ENCODE data around the gene SST. TPM values are rescaled to one million over a fixed set of nuclear protein-coding genes. Genes with fewer than 3 reads are reported as not detected.
A peak's percentile ranks its signal among the peaks of the same experiment; 100 is the strongest.

Gene SST
- total RNA-seq, 4 donors from 2014 or later, result 15.9 to 97.6 (median 46.5) TPM

DNA sequence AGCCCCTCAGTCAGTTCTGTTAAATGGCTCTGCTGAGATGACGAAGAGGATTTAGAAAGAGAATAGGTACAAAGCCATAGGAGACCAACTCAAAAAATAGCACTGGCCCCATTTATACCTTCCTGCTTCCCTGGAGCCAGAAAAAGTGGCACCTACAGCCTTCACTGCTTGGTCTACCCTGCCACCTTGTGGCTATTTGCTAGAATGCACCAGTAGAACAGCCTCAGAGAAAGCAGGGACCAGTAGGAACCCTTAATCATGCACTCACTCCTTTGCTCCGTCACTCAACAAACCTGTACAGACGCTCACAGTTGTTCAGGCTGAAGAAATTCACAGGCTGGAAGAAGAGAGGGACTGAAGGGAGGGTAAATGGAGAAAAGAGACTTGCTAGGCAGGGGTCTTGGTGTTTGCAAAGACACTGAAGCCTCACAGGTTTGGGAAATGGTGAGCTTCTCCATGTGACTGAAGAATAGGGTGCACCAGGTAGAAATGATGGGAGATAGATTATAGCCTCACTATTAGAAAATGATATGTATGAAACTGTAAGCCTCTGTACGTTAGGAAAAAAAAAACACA is 44.3 kb upstream of the SST start:
- Histone ChIP-seq H3K4me3 (no peak overlapping the region), H3K36me3 (no peaks in the 10 kb centered on the region), H3K4me1 (no peaks in the 10 kb centered on the region), H3K27ac (no peak overlapping the region), H3K9me3 (no peaks in the 10 kb centered on the region), H3K27me3 (no peaks in the 10 kb centered on the region)
- peak in 2 of 3 donors; percentile 64 to 91 for DNase-seq
- TF ChIP-seq POLR2A (IDR thresholded peaks at IDR 0.05), result no peak
- TF ChIP-seq, protein P1, sequence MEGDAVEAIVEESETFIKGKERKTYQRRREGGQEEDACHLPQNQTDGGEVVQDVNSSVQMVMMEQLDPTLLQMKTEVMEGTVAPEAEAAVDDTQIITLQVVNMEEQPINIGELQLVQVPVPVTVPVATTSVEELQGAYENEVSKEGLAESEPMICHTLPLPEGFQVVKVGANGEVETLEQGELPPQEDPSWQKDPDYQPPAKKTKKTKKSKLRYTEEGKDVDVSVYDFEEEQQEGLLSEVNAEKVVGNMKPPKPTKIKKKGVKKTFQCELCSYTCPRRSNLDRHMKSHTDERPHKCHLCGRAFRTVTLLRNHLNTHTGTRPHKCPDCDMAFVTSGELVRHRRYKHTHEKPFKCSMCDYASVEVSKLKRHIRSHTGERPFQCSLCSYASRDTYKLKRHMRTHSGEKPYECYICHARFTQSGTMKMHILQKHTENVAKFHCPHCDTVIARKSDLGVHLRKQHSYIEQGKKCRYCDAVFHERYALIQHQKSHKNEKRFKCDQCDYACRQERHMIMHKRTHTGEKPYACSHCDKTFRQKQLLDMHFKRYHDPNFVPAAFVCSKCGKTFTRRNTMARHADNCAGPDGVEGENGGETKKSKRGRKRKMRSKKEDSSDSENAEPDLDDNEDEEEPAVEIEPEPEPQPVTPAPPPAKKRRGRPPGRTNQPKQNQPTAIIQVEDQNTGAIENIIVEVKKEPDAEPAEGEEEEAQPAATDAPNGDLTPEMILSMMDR (IDR thresholded peaks at IDR 0.05), result peak; percentile 70 to 96 (median 91)

DNA sequence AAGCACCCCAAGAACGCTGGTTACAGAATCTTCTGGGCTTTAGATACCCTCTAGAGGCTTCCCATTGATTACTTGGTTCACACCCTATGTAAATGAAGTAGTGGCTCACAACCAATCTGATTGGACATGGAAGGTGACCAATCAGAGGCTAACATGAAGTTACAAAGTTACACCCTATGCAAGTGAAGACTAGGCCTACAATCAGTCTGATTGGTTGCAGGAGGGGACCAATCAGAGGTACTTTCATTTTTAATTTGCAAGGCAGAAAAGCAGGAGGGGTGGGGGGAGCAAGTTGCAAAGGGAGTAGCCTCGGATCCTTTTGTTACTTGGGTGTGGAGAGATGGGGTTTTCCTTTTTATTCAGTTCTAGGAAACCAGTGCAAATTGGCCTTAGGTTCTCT is 43.3 kb upstream of the SST start:
- no peaks in the 10 kb centered on the region for H3K27me3 ChIP-seq
- DNase-seq, result no peak

DNA sequence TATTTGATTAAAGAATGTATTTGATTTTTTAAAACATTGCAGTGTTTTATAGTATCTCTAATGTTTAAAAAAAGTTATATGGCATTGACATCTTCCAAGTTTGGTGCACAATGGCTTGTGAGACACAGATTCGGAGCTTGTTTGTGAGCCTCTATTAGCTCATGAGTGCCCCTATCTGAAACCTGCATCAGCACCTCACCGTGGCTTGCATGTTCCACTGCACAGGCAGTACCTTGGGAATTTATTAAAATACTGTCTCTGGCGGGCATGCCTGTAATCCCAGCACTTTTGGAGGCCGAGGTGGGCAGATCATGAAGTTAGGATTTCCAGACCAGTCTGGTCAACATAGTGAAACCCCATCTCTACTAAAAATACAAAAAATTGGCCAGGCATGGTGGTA is 39.0 kb upstream of the SST start:
- Histone ChIP-seq H3K36me3 (no peaks in the 10 kb centered on the region), H3K9me3 (no peaks in the 10 kb centered on the region), H3K27ac (no peak overlapping the region), H3K4me1 (no peaks in the 10 kb centered on the region), H3K27me3 (no peaks in the 10 kb centered on the region), H3K4me3 (no peak overlapping the region)
- TF ChIP-seq, protein P1 (IDR thresholded peaks at IDR 0.05), result no peak
- no peak for TF ChIP-seq POLR2A (IDR thresholded peaks at IDR 0.05)
- DNase-seq, result no peak

More for the DNA sequence above, 43.3 kb upstream of the SST start:
- no peaks in the 10 kb centered on the region for H3K4me1 ChIP-seq
- TF ChIP-seq POLR2A (IDR thresholded peaks at IDR 0.05), result no peak
- TF ChIP-seq, protein P1 (IDR thresholded peaks at IDR 0.05), result no peak
- H3K27ac ChIP-seq, result no peak overlapping the region
- no peaks in the 10 kb centered on the region for H3K36me3 ChIP-seq
- H3K4me3 ChIP-seq, result no peak overlapping the region
- no peaks in the 10 kb centered on the region for H3K9me3 ChIP-seq

DNA sequence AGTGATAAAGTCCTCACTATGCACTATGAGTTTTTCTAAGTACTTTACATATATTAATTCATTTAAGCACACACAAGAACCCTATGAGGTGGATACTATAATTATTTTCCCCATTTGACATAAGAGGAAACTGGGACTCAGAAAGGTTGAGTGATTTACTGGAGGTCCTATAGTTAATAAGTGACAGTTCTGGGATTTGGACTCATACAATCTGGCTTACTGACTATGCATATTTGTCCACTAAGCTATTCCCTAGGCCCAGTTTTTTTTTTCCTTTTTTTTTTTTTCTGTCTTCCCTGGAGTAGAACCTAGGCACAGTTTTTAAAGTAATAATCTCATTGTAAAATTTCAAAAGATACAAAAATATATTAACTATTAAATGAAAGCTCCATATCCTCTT is 38.5 kb upstream of the SST start:
- Histone ChIP-seq H3K27me3 (no peaks in the 10 kb centered on the region), H3K9me3 (no peaks in the 10 kb centered on the region), H3K36me3 (no peaks in the 10 kb centered on the region), H3K4me1 (no peaks in the 10 kb centered on the region), H3K4me3 (no peak overlapping the region), H3K27ac (no peak overlapping the region)
- DNase-seq, result no peak
- TF ChIP-seq POLR2A (IDR thresholded peaks at IDR 0.05), result no peak
- TF ChIP-seq, protein P1 (IDR thresholded peaks at IDR 0.05), result no peak

DNA sequence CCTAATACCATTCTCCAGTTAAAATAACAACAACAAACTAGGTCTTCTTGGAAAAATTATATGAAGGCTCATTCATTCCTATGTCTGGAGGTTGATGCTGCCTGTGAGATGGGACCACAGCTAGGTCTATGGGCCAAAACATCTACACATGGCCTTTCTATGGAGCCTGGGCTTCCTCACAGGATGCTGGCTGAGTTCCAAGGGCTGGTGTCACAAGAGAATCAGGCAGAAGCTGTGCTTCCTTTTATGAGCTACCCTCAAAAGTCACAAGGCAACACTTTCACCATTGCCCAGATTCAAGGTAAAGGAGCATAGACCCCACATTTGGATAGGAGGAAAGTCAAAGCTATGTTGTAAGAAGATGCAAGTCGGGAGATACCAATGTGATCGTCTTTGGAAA is 36.8 kb upstream of the SST start:
- TF ChIP-seq, protein P1 (IDR thresholded peaks at IDR 0.05), result no peak
- TF ChIP-seq POLR2A (IDR thresholded peaks at IDR 0.05), result no peak
- Histone ChIP-seq H3K27me3 (no peaks in the 10 kb centered on the region), H3K4me3 (no peak overlapping the region), H3K36me3 (no peaks in the 10 kb centered on the region), H3K9me3 (no peaks in the 10 kb centered on the region), H3K27ac (no peak overlapping the region), H3K4me1 (no peaks in the 10 kb centered on the region)
- no peak for DNase-seq

DNA sequence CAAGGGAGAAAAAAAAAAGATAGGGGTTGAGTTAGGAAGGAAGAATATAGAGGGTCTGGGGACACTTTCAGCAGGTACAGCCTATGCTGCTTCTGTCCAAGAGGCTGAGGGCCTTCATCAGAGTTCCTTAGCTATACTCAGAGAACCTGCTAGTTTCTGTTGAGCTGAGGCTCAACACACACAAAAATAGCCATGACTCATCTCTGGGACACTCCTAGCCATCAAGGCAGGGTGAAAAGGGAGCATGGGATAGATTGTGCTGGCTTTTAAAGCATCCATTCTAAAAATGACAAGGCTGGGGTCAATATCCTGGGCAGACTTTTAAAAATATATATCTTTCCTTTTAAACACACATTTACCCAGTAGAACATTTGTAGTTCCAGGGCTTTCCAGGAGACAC is 35.0 kb upstream of the SST start:
- H3K27me3 ChIP-seq, result no peaks in the 10 kb centered on the region
- no peak for DNase-seq
- H3K4me3 ChIP-seq, result no peak overlapping the region
- H3K27ac ChIP-seq, result no peak overlapping the region
- no peaks in the 10 kb centered on the region for H3K9me3 ChIP-seq
- H3K36me3 ChIP-seq, result no peaks in the 10 kb centered on the region
- H3K4me1 ChIP-seq, result no peaks in the 10 kb centered on the region
- TF ChIP-seq, protein P1 (IDR thresholded peaks at IDR 0.05), result no peak
- no peak for TF ChIP-seq POLR2A (IDR thresholded peaks at IDR 0.05)
